HG03571 (cell line): Measurements from ENCODE around the gene AFDN.
"Not testable (repeated sequence)": the region's sequence is repeated elsewhere in the genome, so short reads cannot be mapped to it uniquely, and the experiment has no call there.

Experiments used
- ATAC-seq: cut with Tn5 transposase; IDR thresholded peaks from one replicate; pipeline ENCODE4 v1.9.1; 2021; ENCODE audit not compliant: unreplicated experiment

The AFDN gene

GRCh38 chr6:167949121-167949684 lies 122.5 kb downstream of the AFDN start:
- no peak for ATAC-seq

GRCh38 chr6:167951781-167952511 lies 125.2 kb downstream of the AFDN start:
- ATAC-seq = no peak

- ATAC-seq = no peak
These were observed 125.8 kb downstream of the AFDN start for GRCh38 chr6:167952512-167952859.

GRCh38 chr6:167953551-167953950 lies 126.8 kb downstream of the AFDN start:
- ATAC-seq = no peak

- ATAC-seq = no peak
These were observed 127.4 kb downstream of the AFDN start for GRCh38 chr6:167954151-167954550.

GRCh38 chr6:167956491-167956890 lies 129.8 kb downstream of the AFDN start:
- ATAC-seq = no peak

- no peak for ATAC-seq
These were observed 130.3 kb downstream of the AFDN start for GRCh38 chr6:167956983-167957492.

GRCh38 chr6:167957626-167958025 lies 130.9 kb downstream of the AFDN start:
- no peak for ATAC-seq

- no peak for ATAC-seq
These were observed 133.9 kb downstream of the AFDN start for GRCh38 chr6:167960579-167960978.

GRCh38 chr6:167962711-167963110 lies 136.0 kb downstream of the AFDN start:
- no peak for ATAC-seq

- no peak for ATAC-seq
These were observed 136.9 kb downstream of the AFDN start for GRCh38 chr6:167963589-167964057.

GRCh38 chr6:167965592-167966539 lies 139.2 kb downstream of the AFDN start:
- ATAC-seq = no peak

- no peak for ATAC-seq
These were observed 139.8 kb downstream of the AFDN start for GRCh38 chr6:167966540-167966905.

GRCh38 chr6:167968091-167968490 lies 141.4 kb downstream of the AFDN start:
- no peak for ATAC-seq

- ATAC-seq = no peak
These were observed 143.5 kb downstream of the AFDN start for GRCh38 chr6:167970230-167970629.

- no peak for ATAC-seq
These were observed 145.5 kb downstream of the AFDN start for GRCh38 chr6:167972193-167972592.

GRCh38 chr6:167973148-167973885 lies 146.6 kb downstream of the AFDN start:
- no peak for ATAC-seq

- ATAC-seq = no peak
These were observed 148.1 kb downstream of the AFDN start for GRCh38 chr6:167974640-167975344.

- no peak for ATAC-seq
These were observed 148.7 kb downstream of the AFDN start for GRCh38 chr6:167975458-167975857.

- ATAC-seq = not testable (repeated sequence)
These were observed 149.5 kb downstream of the AFDN start for GRCh38 chr6:167976116-167976657.
